Liver (tissue), 9 donors: ENCODE data around the gene CAB39. TPM values are rescaled to one million over a fixed set of nuclear protein-coding genes. Genes with fewer than 3 reads are reported as not detected.

Experiments
- DNase-seq: peaks from one replicate; pipeline ENCODE4 v3.0.0-alpha.2; 2017; ENCODE audit warnings: low spot score
- H3K27ac ChIP-seq, 2 donors: one replicate each; pipeline ENCODE4 v1.7.0; 2013; ENCODE audit warnings: inconsistent platforms in 2 of 2, low read length in 2 of 2, control low read depth in 1 of 2, low read depth in 1 of 2, mild to moderate bottlenecking in 1 of 2
- H3K27me3 ChIP-seq, 4 donors: one replicate each; pipeline versions ENCODE4 v1.6.1 to v1.7.0; 2013; ENCODE audit warnings: low read length in 3 of 4, inconsistent platforms in 1 of 4, mild to moderate bottlenecking in 1 of 4, moderate library complexity in 1 of 4; ENCODE audit not compliant: control insufficient read depth in 4 of 4, insufficient read depth in 4 of 4
- H3K36me3 ChIP-seq, 4 donors: one replicate each; pipeline versions ENCODE4 v1.6.1 to v1.7.0; 2013; ENCODE audit warnings: low read length in 3 of 4, mild to moderate bottlenecking in 3 of 4, low read depth in 1 of 4, moderate library complexity in 1 of 4; ENCODE audit not compliant: control insufficient read depth in 4 of 4, insufficient read depth in 3 of 4
- H3K4me1 ChIP-seq, 4 donors: one replicate each; pipeline versions ENCODE4 v1.6.1 to v1.7.0; 2013; ENCODE audit warnings: low read length in 3 of 4, mild to moderate bottlenecking in 3 of 4, moderate library complexity in 1 of 4; ENCODE audit not compliant: control insufficient read depth in 4 of 4, insufficient read depth in 4 of 4
- H3K4me3 ChIP-seq, 3 donors: one replicate each; pipeline versions ENCODE4 v1.6.1 to v1.7.0; 2013; ENCODE audit warnings: low read length in 3 of 3, control low read depth in 1 of 3, low read depth in 1 of 3, mild to moderate bottlenecking in 1 of 3
- H3K9ac ChIP-seq, 2 donors: one replicate each; pipeline ENCODE4 v1.7.0; 2013; ENCODE audit warnings: low read length in 2 of 2, mild to moderate bottlenecking in 2 of 2, moderate library complexity in 2 of 2, control low read depth in 1 of 2, low read depth in 1 of 2
- H3K9me3 ChIP-seq, 4 donors: one replicate each; pipeline versions ENCODE4 v1.6.1 to v1.7.0; 2013; ENCODE audit warnings: low read length in 3 of 4; ENCODE audit not compliant: control insufficient read depth in 4 of 4
- EGR1 ChIP-seq, 2 donors: IDR thresholded peaks; 2 replicates each; pipeline ENCODE4 v1.6.1; 2016 to 2018; ENCODE audit warnings: antibody characterized with exemption in 2 of 2, low read depth in 2 of 2
- FOXA1 ChIP-seq: IDR thresholded peaks from 2 replicates; pipeline ENCODE4 v1.6.1; 2016; ENCODE audit warnings: antibody characterized with exemption
- FOXA2 ChIP-seq: IDR thresholded peaks from 2 replicates; pipeline ENCODE4 v1.6.1; 2016; ENCODE audit warnings: antibody characterized with exemption
- HNF4A ChIP-seq, 2 donors: conservative IDR thresholded peaks; 2 replicates each; pipeline ENCODE4 v1.6.1; 2016; ENCODE audit warnings: antibody characterized with exemption in 2 of 2, mild to moderate bottlenecking in 2 of 2
- HNF4G ChIP-seq: IDR thresholded peaks from 2 replicates; pipeline ENCODE4 v1.6.1; 2016; ENCODE audit warnings: antibody characterized with exemption
- JUND ChIP-seq, 2 donors: IDR thresholded peaks; 2 replicates each; pipeline ENCODE4 v1.6.1; 2016; ENCODE audit warnings: antibody characterized with exemption in 2 of 2
- NR2F2 ChIP-seq: IDR thresholded peaks from 2 replicates; pipeline ENCODE4 v1.6.1; 2016; ENCODE audit warnings: antibody characterized with exemption
- RAD21 ChIP-seq, 2 donors: IDR thresholded peaks; 2 replicates each; pipeline ENCODE4 v1.6.1; 2016; ENCODE audit warnings: antibody characterized with exemption in 2 of 2, mild to moderate bottlenecking in 2 of 2
- RXRA ChIP-seq, 2 donors: IDR thresholded peaks; 2 replicates each; pipeline ENCODE4 v1.6.1; 2017 to 2018; ENCODE audit warnings: antibody characterized with exemption in 2 of 2, mild to moderate bottlenecking in 1 of 2
- SP1 ChIP-seq: IDR thresholded peaks from 2 replicates; pipeline ENCODE4 v1.6.1; 2018; ENCODE audit warnings: antibody characterized with exemption, mild to moderate bottlenecking
- TAF1 ChIP-seq: conservative IDR thresholded peaks from 2 replicates; pipeline ENCODE4 v1.6.1; 2016; ENCODE audit warnings: antibody characterized with exemption, mild to moderate bottlenecking
- YY1 ChIP-seq: IDR thresholded peaks from 2 replicates; pipeline ENCODE4 v1.6.1; 2016; ENCODE audit warnings: antibody characterized with exemption, mild to moderate bottlenecking
- WGBS: extraction: QIAGEN DNeasy Blood & Tissue Kit; methylation state at CpG from one replicate; pipeline ENCODE4 v1.1.7; 2013; 5-methylcytosine and 5-hydroxymethylcytosine counted together
- polyA plus RNA-seq, 2 donors: library from polyadenylated mRNA; stranded (reverse) in 1 of 2; unstranded in 1 of 2; fragments of 200-250 nt in 1 of 2; fragments of >200 nt in 1 of 2; fragmentation: Nextera tagmentation in 1 of 2; extraction: Ambion mirVana in 1 of 2; gene quantifications; one replicate each; pipeline versions ENCODE4 v1.2.1 to v1.2.3, GENCODE V29; 2013 to 2015
- total RNA-seq, 2 donors: library from RNA; depleted of rRNA; stranded (reverse); fragments of >200 nt; gene quantifications; one replicate each; pipeline ENCODE4 v1.2.3, GENCODE V29; 2014
- TF ChIP-seq, protein P1 (sequence below): IDR thresholded peaks from 2 replicates; pipeline ENCODE4 v1.6.1; 2016; ENCODE audit warnings: antibody characterized with exemption, mild to moderate bottlenecking
- TF ChIP-seq, protein P2 (sequence below): IDR thresholded peaks from 2 replicates; pipeline ENCODE4 v1.6.1; 2016; ENCODE audit warnings: antibody characterized with exemption
- TF ChIP-seq, protein P3 (sequence below): IDR thresholded peaks from 2 replicates; pipeline ENCODE4 v1.6.1; 2016; ENCODE audit warnings: antibody characterized with exemption
- TF ChIP-seq, protein P4 (sequence below): fragments of 150-350 bp; IDR thresholded peaks from 2 replicates; pipeline ENCODE4 v1.5.1; 2017; ENCODE audit warnings: improper control_type of control experiment, low read depth, low read length; ENCODE audit not compliant: missing input control
- TF ChIP-seq, protein P5 (sequence below): IDR thresholded peaks from 2 replicates; pipeline ENCODE4 v1.6.1; 2016; ENCODE audit warnings: antibody characterized with exemption
- donor health status: healthy.
- donor health status: healthy.
- donor health status: healthy.
- donor health status: healthy.
- donor health status: healthy.

The CAB39 gene
- total and polyA plus RNA-seq, 4 donors, result 9.2 to 39.8 (median 26.5) TPM

DNA sequence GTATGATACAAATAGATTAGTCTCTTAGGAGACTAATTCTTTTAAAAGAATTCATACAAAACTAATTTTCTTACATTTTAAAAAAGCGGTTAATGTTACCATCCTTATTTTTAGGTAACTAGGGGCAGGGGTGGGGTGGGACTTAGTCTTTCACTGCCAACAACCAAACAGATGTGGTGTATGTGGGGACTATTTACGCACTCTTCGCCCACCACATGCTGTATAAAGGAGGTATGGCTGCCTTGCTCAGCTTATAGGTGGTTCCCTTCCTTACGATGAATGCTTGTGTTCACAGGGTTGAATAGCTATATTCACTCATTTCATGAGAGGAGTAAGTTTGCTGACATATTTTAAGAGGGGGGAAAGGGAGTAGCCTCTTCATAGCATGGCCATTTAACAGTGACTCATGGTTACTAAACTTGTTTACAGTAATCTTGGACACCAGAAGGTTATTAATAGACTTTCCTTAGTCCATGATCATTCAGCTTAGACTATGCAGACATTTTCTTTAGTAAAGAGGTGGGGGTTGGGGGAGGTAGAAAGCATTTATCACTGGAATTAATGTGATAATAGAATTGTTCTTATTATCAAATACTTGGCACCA, 61.8 kb downstream of the CAB39 start (continued):
- TF ChIP-seq, protein P1, sequence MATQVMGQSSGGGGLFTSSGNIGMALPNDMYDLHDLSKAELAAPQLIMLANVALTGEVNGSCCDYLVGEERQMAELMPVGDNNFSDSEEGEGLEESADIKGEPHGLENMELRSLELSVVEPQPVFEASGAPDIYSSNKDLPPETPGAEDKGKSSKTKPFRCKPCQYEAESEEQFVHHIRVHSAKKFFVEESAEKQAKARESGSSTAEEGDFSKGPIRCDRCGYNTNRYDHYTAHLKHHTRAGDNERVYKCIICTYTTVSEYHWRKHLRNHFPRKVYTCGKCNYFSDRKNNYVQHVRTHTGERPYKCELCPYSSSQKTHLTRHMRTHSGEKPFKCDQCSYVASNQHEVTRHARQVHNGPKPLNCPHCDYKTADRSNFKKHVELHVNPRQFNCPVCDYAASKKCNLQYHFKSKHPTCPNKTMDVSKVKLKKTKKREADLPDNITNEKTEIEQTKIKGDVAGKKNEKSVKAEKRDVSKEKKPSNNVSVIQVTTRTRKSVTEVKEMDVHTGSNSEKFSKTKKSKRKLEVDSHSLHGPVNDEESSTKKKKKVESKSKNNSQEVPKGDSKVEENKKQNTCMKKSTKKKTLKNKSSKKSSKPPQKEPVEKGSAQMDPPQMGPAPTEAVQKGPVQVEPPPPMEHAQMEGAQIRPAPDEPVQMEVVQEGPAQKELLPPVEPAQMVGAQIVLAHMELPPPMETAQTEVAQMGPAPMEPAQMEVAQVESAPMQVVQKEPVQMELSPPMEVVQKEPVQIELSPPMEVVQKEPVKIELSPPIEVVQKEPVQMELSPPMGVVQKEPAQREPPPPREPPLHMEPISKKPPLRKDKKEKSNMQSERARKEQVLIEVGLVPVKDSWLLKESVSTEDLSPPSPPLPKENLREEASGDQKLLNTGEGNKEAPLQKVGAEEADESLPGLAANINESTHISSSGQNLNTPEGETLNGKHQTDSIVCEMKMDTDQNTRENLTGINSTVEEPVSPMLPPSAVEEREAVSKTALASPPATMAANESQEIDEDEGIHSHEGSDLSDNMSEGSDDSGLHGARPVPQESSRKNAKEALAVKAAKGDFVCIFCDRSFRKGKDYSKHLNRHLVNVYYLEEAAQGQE, result no peak
- TF ChIP-seq FOXA1, result no peak
- TF ChIP-seq YY1, result no peak
- no peak for TF ChIP-seq HNF4A (conservative IDR thresholded peaks at IDR 0.05)
- TF ChIP-seq, protein P2, sequence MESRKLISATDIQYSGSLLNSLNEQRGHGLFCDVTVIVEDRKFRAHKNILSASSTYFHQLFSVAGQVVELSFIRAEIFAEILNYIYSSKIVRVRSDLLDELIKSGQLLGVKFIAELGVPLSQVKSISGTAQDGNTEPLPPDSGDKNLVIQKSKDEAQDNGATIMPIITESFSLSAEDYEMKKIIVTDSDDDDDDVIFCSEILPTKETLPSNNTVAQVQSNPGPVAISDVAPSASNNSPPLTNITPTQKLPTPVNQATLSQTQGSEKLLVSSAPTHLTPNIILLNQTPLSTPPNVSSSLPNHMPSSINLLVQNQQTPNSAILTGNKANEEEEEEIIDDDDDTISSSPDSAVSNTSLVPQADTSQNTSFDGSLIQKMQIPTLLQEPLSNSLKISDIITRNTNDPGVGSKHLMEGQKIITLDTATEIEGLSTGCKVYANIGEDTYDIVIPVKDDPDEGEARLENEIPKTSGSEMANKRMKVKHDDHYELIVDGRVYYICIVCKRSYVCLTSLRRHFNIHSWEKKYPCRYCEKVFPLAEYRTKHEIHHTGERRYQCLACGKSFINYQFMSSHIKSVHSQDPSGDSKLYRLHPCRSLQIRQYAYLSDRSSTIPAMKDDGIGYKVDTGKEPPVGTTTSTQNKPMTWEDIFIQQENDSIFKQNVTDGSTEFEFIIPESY, result no peak
- TF ChIP-seq TAF1, result no peak
- TF ChIP-seq HNF4G, result no peak
- no peak for TF ChIP-seq RXRA (IDR thresholded peaks at IDR 0.05)

DNA sequence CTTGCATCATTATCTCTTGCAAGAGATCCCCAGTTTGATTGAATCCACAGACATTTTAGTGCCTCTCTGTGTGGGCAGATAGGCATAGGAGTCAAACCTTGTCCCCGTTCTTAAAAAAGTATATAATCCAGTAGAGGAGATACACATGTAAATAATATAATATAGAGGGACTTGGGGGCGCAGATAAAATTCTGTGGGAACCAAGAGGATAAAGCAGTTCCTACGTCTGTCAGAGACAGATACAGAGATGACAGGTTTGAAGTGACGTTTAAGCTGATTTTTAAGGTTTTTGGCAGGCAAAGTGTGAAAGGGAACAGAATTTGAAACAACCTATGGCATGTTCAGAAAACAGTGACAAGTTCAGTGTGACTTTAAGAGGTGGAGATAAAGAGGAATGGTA, 63.1 kb downstream of the CAB39 start:
- no peaks in the 10 kb centered on the region for H3K4me1 ChIP-seq
- H3K9me3 ChIP-seq, result no peaks in the 10 kb centered on the region
- H3K4me3 ChIP-seq, result no peak overlapping the region
- H3K9ac ChIP-seq, result no peak overlapping the region
- WGBS, result 97% methylated on average over 4 of the region's 4 CpGs
- TF ChIP-seq HNF4G (no peak), RXRA (IDR thresholded peaks at IDR 0.05) (no peak), TAF1 (no peak), JUND (IDR thresholded peaks at IDR 0.05) (no peak), HNF4A (conservative IDR thresholded peaks at IDR 0.05) (no peak), RAD21 (IDR thresholded peaks at IDR 0.05) (no peak), NR2F2 (no peak), FOXA2 (no peak), SP1 (no peak), FOXA1 (no peak), EGR1 (IDR thresholded peaks at IDR 0.05; ENCODE audit: low read depth in 2 of 2) (no peak)
- TF ChIP-seq, protein P3, sequence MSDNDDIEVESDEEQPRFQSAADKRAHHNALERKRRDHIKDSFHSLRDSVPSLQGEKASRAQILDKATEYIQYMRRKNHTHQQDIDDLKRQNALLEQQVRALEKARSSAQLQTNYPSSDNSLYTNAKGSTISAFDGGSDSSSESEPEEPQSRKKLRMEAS, result no peak
- TF ChIP-seq, protein P4, sequence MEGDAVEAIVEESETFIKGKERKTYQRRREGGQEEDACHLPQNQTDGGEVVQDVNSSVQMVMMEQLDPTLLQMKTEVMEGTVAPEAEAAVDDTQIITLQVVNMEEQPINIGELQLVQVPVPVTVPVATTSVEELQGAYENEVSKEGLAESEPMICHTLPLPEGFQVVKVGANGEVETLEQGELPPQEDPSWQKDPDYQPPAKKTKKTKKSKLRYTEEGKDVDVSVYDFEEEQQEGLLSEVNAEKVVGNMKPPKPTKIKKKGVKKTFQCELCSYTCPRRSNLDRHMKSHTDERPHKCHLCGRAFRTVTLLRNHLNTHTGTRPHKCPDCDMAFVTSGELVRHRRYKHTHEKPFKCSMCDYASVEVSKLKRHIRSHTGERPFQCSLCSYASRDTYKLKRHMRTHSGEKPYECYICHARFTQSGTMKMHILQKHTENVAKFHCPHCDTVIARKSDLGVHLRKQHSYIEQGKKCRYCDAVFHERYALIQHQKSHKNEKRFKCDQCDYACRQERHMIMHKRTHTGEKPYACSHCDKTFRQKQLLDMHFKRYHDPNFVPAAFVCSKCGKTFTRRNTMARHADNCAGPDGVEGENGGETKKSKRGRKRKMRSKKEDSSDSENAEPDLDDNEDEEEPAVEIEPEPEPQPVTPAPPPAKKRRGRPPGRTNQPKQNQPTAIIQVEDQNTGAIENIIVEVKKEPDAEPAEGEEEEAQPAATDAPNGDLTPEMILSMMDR, result no peak
- TF ChIP-seq, protein P1, result no peak
- TF ChIP-seq, protein P5, sequence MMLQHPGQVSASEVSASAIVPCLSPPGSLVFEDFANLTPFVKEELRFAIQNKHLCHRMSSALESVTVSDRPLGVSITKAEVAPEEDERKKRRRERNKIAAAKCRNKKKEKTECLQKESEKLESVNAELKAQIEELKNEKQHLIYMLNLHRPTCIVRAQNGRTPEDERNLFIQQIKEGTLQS, result no peak
- TF ChIP-seq, protein P2, result no peak
- H3K36me3 ChIP-seq, result peaks cover 0 to 1% (median 0%) of the 10 kb centered on the region in 4 donors
- H3K27ac ChIP-seq, result no peak overlapping the region
- no peaks in the 10 kb centered on the region for H3K27me3 ChIP-seq
- no peak for DNase-seq
